Measurements from ENCODE around the gene DTNA.

- TF ChIP-seq REST (IDR thresholded peaks at IDR 0.05; ENCODE audit: borderline replicate concordance) (no peak), SMC3 (conservative IDR thresholded peaks at IDR 0.05; ENCODE audit: poor library complexity) (no peak)
These were observed 213.8 kb downstream of the DTNA start for GRCh38 chr18:34923911-34924310.
